Measurements from ENCODE around the gene C6orf58.

C6orf58 gene

GRCh38 chr6:127576874-127577273, at the start of gene C6orf58:
C6orf58 (plus strand) TSS chr6:127577174; CDS start chr6:127577186, 12 bp downstream.
- DNase-seq (ENCODE audit: low read depth in 2 of 2): no peak

GRCh38 chr6:127533011-127533410, 44.0 kb upstream of the C6orf58 start:
- no peak for DNase-seq (ENCODE audit: low read depth in 2 of 2)

- no peak for DNase-seq (ENCODE audit: low read depth in 2 of 2)
Observed at GRCh38 chr6:127533736-127534135, 43.2 kb upstream of the C6orf58 start.

GRCh38 chr6:127538750-127539264, 38.2 kb upstream of the C6orf58 start:
- no peak for DNase-seq (ENCODE audit: low read depth in 2 of 2)

- no peak for DNase-seq (ENCODE audit: low read depth in 2 of 2)
Observed at GRCh38 chr6:127539272-127539671, 37.7 kb upstream of the C6orf58 start.

- DNase-seq (ENCODE audit: low read depth in 2 of 2): no peak
Observed at GRCh38 chr6:127547215-127547614, 29.8 kb upstream of the C6orf58 start.

- no peak for DNase-seq (ENCODE audit: low read depth in 2 of 2)
Observed at GRCh38 chr6:127547904-127548649, 28.9 kb upstream of the C6orf58 start.

- peak; percentile 29 to 34 for DNase-seq (ENCODE audit: low read depth in 2 of 2)
Observed at GRCh38 chr6:127550403-127550802, 26.6 kb upstream of the C6orf58 start.

GRCh38 chr6:127554435-127555006, 22.5 kb upstream of the C6orf58 start:
- DNase-seq (ENCODE audit: low read depth in 2 of 2): peak in 1 of 2 experiments; percentile 8

- peak in 1 of 2 experiments; percentile 7 for DNase-seq (ENCODE audit: low read depth in 2 of 2)
Observed at GRCh38 chr6:127561660-127562059, 15.3 kb upstream of the C6orf58 start.

GRCh38 chr6:127564761-127565160, 12.2 kb upstream of the C6orf58 start:
- no peak for DNase-seq (ENCODE audit: low read depth in 2 of 2)

GRCh38 chr6:127566119-127566518, 10.9 kb upstream of the C6orf58 start:
- DNase-seq (ENCODE audit: low read depth in 2 of 2): no peak

GRCh38 chr6:127566651-127567050, 10.3 kb upstream of the C6orf58 start:
- DNase-seq (ENCODE audit: low read depth in 2 of 2): no peak

- DNase-seq (ENCODE audit: low read depth in 2 of 2): no peak
Observed at GRCh38 chr6:127567476-127567875, 9.5 kb upstream of the C6orf58 start.

- no peak for DNase-seq (ENCODE audit: low read depth in 2 of 2)
Observed at GRCh38 chr6:127570739-127571389, 6.1 kb upstream of the C6orf58 start.

- no peak for DNase-seq (ENCODE audit: low read depth in 2 of 2)
Observed at GRCh38 chr6:127578900-127579299, 1.9 kb downstream of the C6orf58 start.

GRCh38 chr6:127581576-127581975, 4.6 kb downstream of the C6orf58 start:
- DNase-seq (ENCODE audit: low read depth in 2 of 2): no peak

GRCh38 chr6:127582777-127583462, 5.9 kb downstream of the C6orf58 start:
- peak; percentile 29 to 32 for DNase-seq (ENCODE audit: low read depth in 2 of 2)

GRCh38 chr6:127585123-127585522, 8.1 kb downstream of the C6orf58 start:
- DNase-seq (ENCODE audit: low read depth in 2 of 2): no peak

- DNase-seq (ENCODE audit: low read depth in 2 of 2): no peak
Observed at GRCh38 chr6:127586372-127586771, 9.4 kb downstream of the C6orf58 start.

- DNase-seq (ENCODE audit: low read depth in 2 of 2): no peak
Observed at GRCh38 chr6:127587875-127588274, 10.9 kb downstream of the C6orf58 start.

GRCh38 chr6:127589135-127589534, 12.2 kb downstream of the C6orf58 start:
- no peak for DNase-seq (ENCODE audit: low read depth in 2 of 2)
